ENCODE data around the gene CYP2U1.

Gene CYP2U1

GRCh38 chr4:107977966-107978705, 46.8 kb downstream of the CYP2U1 start:
- 91 to 92% methylated on average over 2 to 3 of the region's 3 CpGs for WGBS, 2 experiments
- H3K27ac ChIP-seq (ENCODE audit: insufficient read depth, low read depth, low read length, poor library complexity, severe bottlenecking), result no peak overlapping the region
- H3K27me3 ChIP-seq (ENCODE audit: control insufficient read depth, insufficient read depth, low read length, poor library complexity, severe bottlenecking), result no peaks in the 10 kb centered on the region
- no peaks in the 10 kb centered on the region for H3K36me3 ChIP-seq (ENCODE audit: control insufficient read depth, insufficient read depth, low read length)
- H3K4me3 ChIP-seq (ENCODE audit: insufficient read depth, low read depth, low read length), result no peak overlapping the region
- no peaks in the 10 kb centered on the region for H3K9me3 ChIP-seq (ENCODE audit: control insufficient read depth, low read length)
- H3K4me1 ChIP-seq (ENCODE audit: control insufficient read depth, insufficient read depth, low read length), result no peaks in the 10 kb centered on the region

GRCh38 chr4:107978716-107979451, 47.5 kb downstream of the CYP2U1 start:
- Histone ChIP-seq H3K4me3 (ENCODE audit: insufficient read depth, low read depth, low read length) (no peak overlapping the region), H3K9me3 (ENCODE audit: control insufficient read depth, low read length) (no peaks in the 10 kb centered on the region), H3K27ac (ENCODE audit: insufficient read depth, low read depth, low read length, poor library complexity, severe bottlenecking) (no peak overlapping the region), H3K27me3 (ENCODE audit: control insufficient read depth, insufficient read depth, low read length, poor library complexity, severe bottlenecking) (no peaks in the 10 kb centered on the region), H3K4me1 (ENCODE audit: control insufficient read depth, insufficient read depth, low read length) (no peaks in the 10 kb centered on the region), H3K36me3 (ENCODE audit: control insufficient read depth, insufficient read depth, low read length) (no peaks in the 10 kb centered on the region)
- WGBS, 2 experiments, result 93% methylated on average over 2 of the region's 2 CpGs

GRCh38 chr4:107987916-107988762, 56.8 kb downstream of the CYP2U1 start:
- no peaks in the 10 kb centered on the region for H3K9me3 ChIP-seq (ENCODE audit: control insufficient read depth, low read length)
- H3K36me3 ChIP-seq (ENCODE audit: control insufficient read depth, insufficient read depth, low read length), result no peaks in the 10 kb centered on the region
- H3K4me1 ChIP-seq (ENCODE audit: control insufficient read depth, insufficient read depth, low read length), result no peaks in the 10 kb centered on the region
- 91 to 96% methylated on average over 10 of the region's 10 CpGs for WGBS, 2 experiments
- no peaks in the 10 kb centered on the region for H3K27me3 ChIP-seq (ENCODE audit: control insufficient read depth, insufficient read depth, low read length, poor library complexity, severe bottlenecking)
- H3K4me3 ChIP-seq (ENCODE audit: insufficient read depth, low read depth, low read length), result no peak overlapping the region
- no peak overlapping the region for H3K27ac ChIP-seq (ENCODE audit: insufficient read depth, low read depth, low read length, poor library complexity, severe bottlenecking)

GRCh38 chr4:107988763-107989035, 57.4 kb downstream of the CYP2U1 start:
- 91 to 95% methylated on average over 5 of the region's 5 CpGs for WGBS, 2 experiments

GRCh38 chr4:107989162-107989536, 57.8 kb downstream of the CYP2U1 start:
- H3K4me3 ChIP-seq (ENCODE audit: insufficient read depth, low read depth, low read length), result peak overlapping the region; percentile 97
- WGBS, 2 experiments, result 46 to 48% methylated on average over 8 of the region's 8 CpGs
- no peaks in the 10 kb centered on the region for H3K27me3 ChIP-seq (ENCODE audit: control insufficient read depth, insufficient read depth, low read length, poor library complexity, severe bottlenecking)
- H3K27ac ChIP-seq (ENCODE audit: insufficient read depth, low read depth, low read length, poor library complexity, severe bottlenecking), result no peak overlapping the region
- H3K9me3 ChIP-seq (ENCODE audit: control insufficient read depth, low read length), result no peaks in the 10 kb centered on the region
- H3K36me3 ChIP-seq (ENCODE audit: control insufficient read depth, insufficient read depth, low read length), result no peaks in the 10 kb centered on the region
- no peaks in the 10 kb centered on the region for H3K4me1 ChIP-seq (ENCODE audit: control insufficient read depth, insufficient read depth, low read length)

More at GRCh38 chr4:107988763-107989035, 57.4 kb downstream of the CYP2U1 start:
- no peaks in the 10 kb centered on the region for H3K27me3 ChIP-seq (ENCODE audit: control insufficient read depth, insufficient read depth, low read length, poor library complexity, severe bottlenecking)
- no peaks in the 10 kb centered on the region for H3K36me3 ChIP-seq (ENCODE audit: control insufficient read depth, insufficient read depth, low read length)
- no peak overlapping the region for H3K4me3 ChIP-seq (ENCODE audit: insufficient read depth, low read depth, low read length)
- no peaks in the 10 kb centered on the region for H3K9me3 ChIP-seq (ENCODE audit: control insufficient read depth, low read length)
- H3K4me1 ChIP-seq (ENCODE audit: control insufficient read depth, insufficient read depth, low read length), result no peaks in the 10 kb centered on the region
- H3K27ac ChIP-seq (ENCODE audit: insufficient read depth, low read depth, low read length, poor library complexity, severe bottlenecking), result no peak overlapping the region

GRCh38 chr4:107989537-107990386, 58.4 kb downstream of the CYP2U1 start, which contains the start of gene HADH:
TSS of gene HADH (plus strand) at chr4:107989889. CDS start at chr4:107989933, 44 bp downstream.
- H3K27me3 ChIP-seq (ENCODE audit: control insufficient read depth, insufficient read depth, low read length, poor library complexity, severe bottlenecking), result no peaks in the 10 kb centered on the region
- H3K36me3 ChIP-seq (ENCODE audit: control insufficient read depth, insufficient read depth, low read length), result no peaks in the 10 kb centered on the region
- no peaks in the 10 kb centered on the region for H3K9me3 ChIP-seq (ENCODE audit: control insufficient read depth, low read length)
- no peaks in the 10 kb centered on the region for H3K4me1 ChIP-seq (ENCODE audit: control insufficient read depth, insufficient read depth, low read length)
- no peak within 1 kb of the TSS for H3K27ac ChIP-seq (ENCODE audit: insufficient read depth, low read depth, low read length, poor library complexity, severe bottlenecking)
- 0% methylated on average over 78 of the region's 78 CpGs for WGBS, 2 experiments
- peak within 1 kb of the TSS; percentile 97 for H3K4me3 ChIP-seq (ENCODE audit: insufficient read depth, low read depth, low read length)

- no peaks in the 10 kb centered on the region for H3K4me1 ChIP-seq (ENCODE audit: control insufficient read depth, insufficient read depth, low read length)
- 88 to 92% methylated on average over 3 of the region's 3 CpGs for WGBS, 2 experiments
Measured at GRCh38 chr4:107991945-107992630, 60.7 kb downstream of the CYP2U1 start.

GRCh38 chr4:107993969-107994368, 62.6 kb downstream of the CYP2U1 start:
- H3K27me3 ChIP-seq (ENCODE audit: control insufficient read depth, insufficient read depth, low read length, poor library complexity, severe bottlenecking), result no peaks in the 10 kb centered on the region
- no peak overlapping the region for H3K4me3 ChIP-seq (ENCODE audit: insufficient read depth, low read depth, low read length)
- H3K36me3 ChIP-seq (ENCODE audit: control insufficient read depth, insufficient read depth, low read length), result no peaks in the 10 kb centered on the region
- H3K27ac ChIP-seq (ENCODE audit: insufficient read depth, low read depth, low read length, poor library complexity, severe bottlenecking), result no peak overlapping the region
- no peaks in the 10 kb centered on the region for H3K4me1 ChIP-seq (ENCODE audit: control insufficient read depth, insufficient read depth, low read length)
- WGBS, 2 experiments, result 76 to 78% methylated on average over 3 of the region's 3 CpGs
- no peaks in the 10 kb centered on the region for H3K9me3 ChIP-seq (ENCODE audit: control insufficient read depth, low read length)

More at GRCh38 chr4:107991945-107992630, 60.7 kb downstream of the CYP2U1 start:
- H3K36me3 ChIP-seq (ENCODE audit: control insufficient read depth, insufficient read depth, low read length), result no peaks in the 10 kb centered on the region
- H3K27me3 ChIP-seq (ENCODE audit: control insufficient read depth, insufficient read depth, low read length, poor library complexity, severe bottlenecking), result no peaks in the 10 kb centered on the region
- H3K27ac ChIP-seq (ENCODE audit: insufficient read depth, low read depth, low read length, poor library complexity, severe bottlenecking), result no peak overlapping the region
- no peak overlapping the region for H3K4me3 ChIP-seq (ENCODE audit: insufficient read depth, low read depth, low read length)
- H3K9me3 ChIP-seq (ENCODE audit: control insufficient read depth, low read length), result no peaks in the 10 kb centered on the region

- Histone ChIP-seq H3K9me3 (ENCODE audit: control insufficient read depth, low read length) (no peaks in the 10 kb centered on the region), H3K36me3 (ENCODE audit: control insufficient read depth, insufficient read depth, low read length) (no peaks in the 10 kb centered on the region), H3K4me3 (ENCODE audit: insufficient read depth, low read depth, low read length) (no peak overlapping the region), H3K27me3 (ENCODE audit: control insufficient read depth, insufficient read depth, low read length, poor library complexity, severe bottlenecking) (no peaks in the 10 kb centered on the region), H3K27ac (ENCODE audit: insufficient read depth, low read depth, low read length, poor library complexity, severe bottlenecking) (no peak overlapping the region), H3K4me1 (ENCODE audit: control insufficient read depth, insufficient read depth, low read length) (no peaks in the 10 kb centered on the region)
Measured at GRCh38 chr4:107994894-107995293, 63.5 kb downstream of the CYP2U1 start.
